ENCODE data around the gene THBS2.

DNA sequence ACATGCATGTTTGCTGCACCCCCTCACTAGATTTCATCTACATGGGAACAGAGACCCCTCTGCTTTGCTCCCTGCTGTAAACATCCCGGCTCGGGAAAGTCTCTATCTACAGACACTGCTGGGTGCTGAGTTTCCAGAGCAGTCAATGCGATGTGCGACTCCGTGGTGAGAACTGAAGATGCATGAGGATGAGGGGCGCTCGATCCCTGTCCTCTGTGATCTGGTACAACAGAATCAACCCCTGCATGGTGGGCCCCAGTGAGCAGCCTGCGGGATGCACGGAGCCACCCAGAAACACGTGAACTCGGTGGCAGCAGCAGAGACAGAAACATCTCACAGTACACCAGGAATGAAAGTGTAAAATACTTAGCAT lies 83.1 kb downstream of the THBS2 start:
- TF ChIP-seq, protein P1, sequence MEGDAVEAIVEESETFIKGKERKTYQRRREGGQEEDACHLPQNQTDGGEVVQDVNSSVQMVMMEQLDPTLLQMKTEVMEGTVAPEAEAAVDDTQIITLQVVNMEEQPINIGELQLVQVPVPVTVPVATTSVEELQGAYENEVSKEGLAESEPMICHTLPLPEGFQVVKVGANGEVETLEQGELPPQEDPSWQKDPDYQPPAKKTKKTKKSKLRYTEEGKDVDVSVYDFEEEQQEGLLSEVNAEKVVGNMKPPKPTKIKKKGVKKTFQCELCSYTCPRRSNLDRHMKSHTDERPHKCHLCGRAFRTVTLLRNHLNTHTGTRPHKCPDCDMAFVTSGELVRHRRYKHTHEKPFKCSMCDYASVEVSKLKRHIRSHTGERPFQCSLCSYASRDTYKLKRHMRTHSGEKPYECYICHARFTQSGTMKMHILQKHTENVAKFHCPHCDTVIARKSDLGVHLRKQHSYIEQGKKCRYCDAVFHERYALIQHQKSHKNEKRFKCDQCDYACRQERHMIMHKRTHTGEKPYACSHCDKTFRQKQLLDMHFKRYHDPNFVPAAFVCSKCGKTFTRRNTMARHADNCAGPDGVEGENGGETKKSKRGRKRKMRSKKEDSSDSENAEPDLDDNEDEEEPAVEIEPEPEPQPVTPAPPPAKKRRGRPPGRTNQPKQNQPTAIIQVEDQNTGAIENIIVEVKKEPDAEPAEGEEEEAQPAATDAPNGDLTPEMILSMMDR (IDR thresholded peaks at IDR 0.05 in 4 of 5, conservative IDR thresholded peaks at IDR 0.05 in 1 of 5) = no peak
- no peak for TF ChIP-seq POLR2A (IDR thresholded peaks at IDR 0.05)
